ENCODE results near the gene KRTAP1-3.

DNA sequence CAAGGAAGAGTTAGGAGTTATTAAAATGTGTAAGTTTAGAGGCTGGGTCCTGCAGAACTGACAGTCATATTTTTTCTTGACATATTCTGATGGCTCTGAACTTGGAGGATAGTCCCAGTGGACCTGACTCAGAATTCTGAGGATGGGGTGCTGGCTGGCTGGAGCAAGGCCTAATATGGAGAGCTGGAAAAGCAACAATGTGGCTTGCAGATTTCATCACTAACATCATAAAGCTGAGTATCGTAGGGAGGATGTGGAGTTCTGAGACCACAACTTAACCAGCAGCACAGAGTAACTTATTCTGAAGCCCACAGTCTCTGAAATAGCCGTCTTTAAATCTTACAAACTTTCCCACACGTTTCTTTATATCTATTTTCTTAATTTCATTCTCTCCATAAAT is 10.0 kb downstream of the KRTAP1-3 start:
- TF ChIP-seq, protein P1, sequence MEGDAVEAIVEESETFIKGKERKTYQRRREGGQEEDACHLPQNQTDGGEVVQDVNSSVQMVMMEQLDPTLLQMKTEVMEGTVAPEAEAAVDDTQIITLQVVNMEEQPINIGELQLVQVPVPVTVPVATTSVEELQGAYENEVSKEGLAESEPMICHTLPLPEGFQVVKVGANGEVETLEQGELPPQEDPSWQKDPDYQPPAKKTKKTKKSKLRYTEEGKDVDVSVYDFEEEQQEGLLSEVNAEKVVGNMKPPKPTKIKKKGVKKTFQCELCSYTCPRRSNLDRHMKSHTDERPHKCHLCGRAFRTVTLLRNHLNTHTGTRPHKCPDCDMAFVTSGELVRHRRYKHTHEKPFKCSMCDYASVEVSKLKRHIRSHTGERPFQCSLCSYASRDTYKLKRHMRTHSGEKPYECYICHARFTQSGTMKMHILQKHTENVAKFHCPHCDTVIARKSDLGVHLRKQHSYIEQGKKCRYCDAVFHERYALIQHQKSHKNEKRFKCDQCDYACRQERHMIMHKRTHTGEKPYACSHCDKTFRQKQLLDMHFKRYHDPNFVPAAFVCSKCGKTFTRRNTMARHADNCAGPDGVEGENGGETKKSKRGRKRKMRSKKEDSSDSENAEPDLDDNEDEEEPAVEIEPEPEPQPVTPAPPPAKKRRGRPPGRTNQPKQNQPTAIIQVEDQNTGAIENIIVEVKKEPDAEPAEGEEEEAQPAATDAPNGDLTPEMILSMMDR (IDR thresholded peaks at IDR 0.05 in 8 of 11, conservative IDR thresholded peaks at IDR 0.05 in 3 of 11) = no peak
- TF ChIP-seq POLR2A (IDR thresholded peaks at IDR 0.05) = no peak
